ENCODE measurements around the gene TMTC2. TPM values are rescaled to one million over a fixed set of nuclear protein-coding genes. Genes with fewer than 3 reads are reported as not detected.

TMTC2 gene
- total RNA-seq, 1 donor from 2014 or later = 2.2 TPM

DNA sequence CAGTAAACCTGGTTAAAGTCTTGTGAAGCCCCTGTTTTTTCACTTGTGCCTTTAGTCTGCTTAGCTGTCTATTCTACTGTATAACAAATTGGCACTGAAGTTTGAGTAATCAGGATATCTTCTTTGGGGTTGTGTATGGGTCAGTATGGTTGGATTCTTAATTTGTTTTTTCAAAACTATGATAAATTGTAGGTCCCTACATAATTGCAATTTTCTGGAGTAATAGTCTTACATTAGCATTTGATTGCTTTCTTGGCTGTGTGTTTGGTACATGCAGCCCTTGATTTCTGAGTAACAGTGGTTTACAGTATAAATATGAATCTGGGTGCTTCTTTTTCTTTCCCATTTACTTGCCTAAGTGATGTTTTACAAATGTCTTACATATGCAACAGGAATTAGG lies 186.6 kb downstream of the TMTC2 start:
- H3K9me3 Mint-ChIP-seq = peaks cover 2% of the 10 kb centered on the region
- intact Hi-C loops (cut with micrococcal nuclease) = no loop called here
- H3K4me1 Mint-ChIP-seq = peaks cover 4% of the 10 kb centered on the region
- ATAC-seq (ENCODE audit: low read depth) (no peak), DNase-seq (no peak)
- ChIA-PET POLR2A (no interaction called here), CTCF (no interaction called here)
- TF ChIP-seq, protein P1, sequence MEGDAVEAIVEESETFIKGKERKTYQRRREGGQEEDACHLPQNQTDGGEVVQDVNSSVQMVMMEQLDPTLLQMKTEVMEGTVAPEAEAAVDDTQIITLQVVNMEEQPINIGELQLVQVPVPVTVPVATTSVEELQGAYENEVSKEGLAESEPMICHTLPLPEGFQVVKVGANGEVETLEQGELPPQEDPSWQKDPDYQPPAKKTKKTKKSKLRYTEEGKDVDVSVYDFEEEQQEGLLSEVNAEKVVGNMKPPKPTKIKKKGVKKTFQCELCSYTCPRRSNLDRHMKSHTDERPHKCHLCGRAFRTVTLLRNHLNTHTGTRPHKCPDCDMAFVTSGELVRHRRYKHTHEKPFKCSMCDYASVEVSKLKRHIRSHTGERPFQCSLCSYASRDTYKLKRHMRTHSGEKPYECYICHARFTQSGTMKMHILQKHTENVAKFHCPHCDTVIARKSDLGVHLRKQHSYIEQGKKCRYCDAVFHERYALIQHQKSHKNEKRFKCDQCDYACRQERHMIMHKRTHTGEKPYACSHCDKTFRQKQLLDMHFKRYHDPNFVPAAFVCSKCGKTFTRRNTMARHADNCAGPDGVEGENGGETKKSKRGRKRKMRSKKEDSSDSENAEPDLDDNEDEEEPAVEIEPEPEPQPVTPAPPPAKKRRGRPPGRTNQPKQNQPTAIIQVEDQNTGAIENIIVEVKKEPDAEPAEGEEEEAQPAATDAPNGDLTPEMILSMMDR (IDR thresholded peaks at IDR 0.05) = no peak
- H3K4me3 Mint-ChIP-seq = no peak overlapping the region
- no peak overlapping the region for H3K27ac Mint-ChIP-seq
- no peaks in the 10 kb centered on the region for H3K27me3 Mint-ChIP-seq
- H3K36me3 Mint-ChIP-seq (ENCODE audit: low read depth) = no peaks in the 10 kb centered on the region

DNA sequence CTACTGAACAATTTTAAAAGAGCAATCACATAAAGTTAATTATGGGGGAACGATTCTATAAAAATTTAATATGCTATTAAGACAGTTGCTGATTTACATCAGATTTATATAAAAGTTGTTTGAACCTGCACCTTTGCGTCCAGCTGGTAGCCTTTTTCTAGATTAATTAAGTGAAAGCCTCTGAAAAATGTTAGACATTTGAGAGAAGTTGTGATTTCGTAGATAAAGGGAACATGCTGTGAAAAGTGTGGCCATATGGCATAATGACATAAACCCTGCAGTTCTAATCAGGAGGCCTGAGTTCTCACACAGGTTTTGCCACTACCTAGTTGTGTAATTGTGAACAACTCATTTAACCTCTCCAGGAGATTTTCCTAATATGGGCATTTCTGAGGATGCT lies 187.2 kb downstream of the TMTC2 start:
- ChIA-PET CTCF (no interaction called here), POLR2A (no interaction called here)
- Mint-ChIP-seq H3K27ac (no peak overlapping the region), H3K4me3 (no peak overlapping the region), H3K4me1 (peaks cover 4% of the 10 kb centered on the region), H3K36me3 (ENCODE audit: low read depth) (no peaks in the 10 kb centered on the region), H3K9me3 (peaks cover 2% of the 10 kb centered on the region), H3K27me3 (no peaks in the 10 kb centered on the region)
- no peak for DNase-seq
- no peak for ATAC-seq (ENCODE audit: low read depth)
- TF ChIP-seq, protein P1 (IDR thresholded peaks at IDR 0.05) = no peak
- intact Hi-C loops (cut with micrococcal nuclease) = no loop called here

DNA sequence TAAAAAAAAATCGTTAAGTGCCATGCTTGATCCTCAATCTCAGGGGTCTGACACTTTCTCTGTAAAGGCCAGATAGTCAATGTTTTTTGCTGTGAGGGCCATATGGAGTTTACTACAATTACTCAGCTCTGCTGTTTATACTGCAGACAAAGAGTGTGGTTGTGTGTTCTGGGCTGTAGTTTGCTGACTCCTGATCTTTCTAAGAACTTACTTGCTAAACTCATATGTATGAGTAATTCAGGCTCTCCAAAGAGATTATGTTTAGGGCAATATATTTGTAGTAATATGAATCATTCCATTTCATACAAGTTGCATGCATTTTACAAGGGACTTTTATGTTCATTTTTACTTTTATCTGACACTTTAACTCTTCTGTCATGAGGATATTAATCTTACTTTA lies 188.2 kb downstream of the TMTC2 start:
- peaks cover 4% of the 10 kb centered on the region for H3K4me1 Mint-ChIP-seq
- ChIA-PET POLR2A (no interaction called here), CTCF (no interaction called here)
- H3K9me3 Mint-ChIP-seq = peaks cover 2% of the 10 kb centered on the region
- no peak for DNase-seq
- H3K4me3 Mint-ChIP-seq = no peak overlapping the region
- no peaks in the 10 kb centered on the region for H3K36me3 Mint-ChIP-seq (ENCODE audit: low read depth)
- no peak for ATAC-seq (ENCODE audit: low read depth)
- no peak overlapping the region for H3K27ac Mint-ChIP-seq
- intact Hi-C loops (cut with micrococcal nuclease) = no loop called here
- H3K27me3 Mint-ChIP-seq = no peaks in the 10 kb centered on the region
- TF ChIP-seq, protein P1 (IDR thresholded peaks at IDR 0.05) = no peak

DNA sequence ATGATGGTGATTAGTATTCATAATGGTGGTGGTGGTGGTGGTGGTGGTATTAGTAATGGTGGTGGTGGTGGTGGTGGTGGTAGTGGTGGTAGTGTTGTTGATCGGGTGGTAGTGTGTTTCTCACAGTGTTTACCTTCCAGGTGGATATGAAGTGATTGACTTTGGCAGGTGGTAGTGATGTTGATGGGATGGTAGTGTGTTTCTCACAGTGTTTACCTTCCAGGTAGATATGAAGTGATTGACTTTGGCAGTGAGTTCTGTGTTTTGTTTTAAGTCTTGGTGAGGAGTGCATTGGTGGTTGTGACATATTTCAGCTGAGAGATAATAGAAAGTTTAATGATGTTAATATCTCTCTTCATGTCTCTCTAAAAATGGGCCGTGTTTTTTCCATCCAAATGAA lies 189.4 kb downstream of the TMTC2 start:
- Mint-ChIP-seq H3K4me1 (no peaks in the 10 kb centered on the region), H3K4me3 (no peak overlapping the region), H3K27ac (no peak overlapping the region), H3K27me3 (no peaks in the 10 kb centered on the region), H3K9me3 (peaks cover 2% of the 10 kb centered on the region), H3K36me3 (ENCODE audit: low read depth) (no peaks in the 10 kb centered on the region)
- TF ChIP-seq, protein P1 (IDR thresholded peaks at IDR 0.05) = no peak
- ChIA-PET CTCF (no interaction called here), POLR2A (no interaction called here)
- intact Hi-C loops (cut with micrococcal nuclease) = no loop called here
- DNase-seq (no peak), ATAC-seq (ENCODE audit: low read depth) (no peak)

DNA sequence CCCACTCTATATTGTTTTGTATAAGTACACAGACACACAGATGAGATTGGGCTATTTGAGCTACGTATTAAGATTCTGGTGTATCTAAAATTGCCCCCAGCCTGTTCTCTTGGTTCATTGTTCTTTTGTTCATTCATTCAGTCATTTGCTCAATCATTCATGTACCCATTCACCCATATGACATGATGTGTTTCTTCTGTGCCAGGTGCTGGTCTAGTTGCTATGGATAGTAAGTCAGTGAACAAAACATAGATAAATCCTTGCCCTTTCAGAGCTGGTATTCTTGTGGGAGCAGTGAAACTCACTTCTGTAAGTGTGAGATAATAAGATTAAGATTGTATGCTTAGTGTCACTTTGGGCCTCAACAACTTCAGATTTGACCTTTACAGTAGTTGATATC lies 191.3 kb downstream of the TMTC2 start:
- intact Hi-C loops (cut with micrococcal nuclease) = no loop called here
- ChIA-PET CTCF (no interaction called here), POLR2A (no interaction called here)
- Mint-ChIP-seq H3K4me1 (no peaks in the 10 kb centered on the region), H3K9me3 (peaks cover 2% of the 10 kb centered on the region), H3K4me3 (no peak overlapping the region), H3K27ac (no peak overlapping the region), H3K36me3 (ENCODE audit: low read depth) (no peaks in the 10 kb centered on the region), H3K27me3 (no peaks in the 10 kb centered on the region)
- ATAC-seq (ENCODE audit: low read depth) (no peak), DNase-seq (no peak)
- TF ChIP-seq, protein P1 (IDR thresholded peaks at IDR 0.05) = no peak

Measured in activated B cell treated with CpG ODN at 0.5 μM for 24 hours (primary cell).